PC-9 (cell line): ENCODE data around the gene ELMO3. TPM values are rescaled to one million over a fixed set of nuclear protein-coding genes. Genes with fewer than 3 reads are reported as not detected.

ENCODE experiments used
- BruUV-seq: library from RNA; stranded (reverse); fragments of 400-500 nt; replicated peaks from 2 replicates; lab custom pipeline; 2021; lab: Mats Ljungman, UMichigan
- CTCF ChIA-PET: fragments of 300-600 bp; sonication (Branson Sonifier 250); formaldehyde crosslinking; loops from one replicate; lab custom pipeline; 2022; ENCODE audit warnings: antibody characterized with exemption; lab: Charles Lee
- POLR2A ChIA-PET: fragments of 300-600 bp; sonication (Branson Sonifier 250); formaldehyde crosslinking; loops from one replicate; lab custom pipeline; 2022; ENCODE audit warnings: antibody characterized with exemption; ENCODE audit not compliant: unreplicated experiment; lab: Charles Lee
- DNase-seq, 2 experiments: peaks; one replicate each; pipeline versions ENCODE4 v3.0.0 to v3.0.0-alpha.2; 2015 to 2022; ENCODE audit warnings: mixed read lengths in 1 of 2
- H2AFZ ChIP-seq: fragments of 200-600 bp; sonication (generic); 2 replicates; pipeline ENCODE4 v1.8.1; 2017; ENCODE audit warnings: antibody characterized with exemption
- H3F3A ChIP-seq: fragments of 200-600 bp; sonication (generic); 2 replicates; pipeline ENCODE4 v1.8.1; 2017; ENCODE audit warnings: antibody characterized with exemption, mild to moderate bottlenecking, low read depth; ENCODE audit not compliant: insufficient read depth
- H3K27ac ChIP-seq: fragments of 200-600 bp; sonication (generic); 2 replicates; pipeline ENCODE4 v1.6.1; 2016; ENCODE audit warnings: mixed run types
- H3K27me3 ChIP-seq: fragments of 200-600 bp; sonication (generic); 2 replicates; pipeline ENCODE4 v1.6.1; 2016; ENCODE audit warnings: low read depth, mixed run types; ENCODE audit not compliant: insufficient read depth
- H3K36me3 ChIP-seq: fragments of 200-600 bp; sonication (generic); 2 replicates; pipeline ENCODE4 v1.6.1; 2016; ENCODE audit warnings: low read depth, mixed run types
- H3K4me1 ChIP-seq: fragments of 200-600 bp; sonication (generic); replicated peaks from 2 replicates; pipeline ENCODE4 v1.6.1; 2016; ENCODE audit warnings: mixed run types; ENCODE audit not compliant: insufficient read depth
- H3K4me2 ChIP-seq: fragments of 200-600 bp; sonication (generic); 2 replicates; pipeline ENCODE4 v1.6.1; 2017; ENCODE audit warnings: mixed run types
- H3K4me3 ChIP-seq: fragments of 200-600 bp; sonication (generic); 2 replicates; pipeline ENCODE4 v1.6.1; 2016; ENCODE audit warnings: mixed run types
- H3K79me2 ChIP-seq: fragments of 200-600 bp; sonication (generic); 2 replicates; pipeline ENCODE4 v1.6.1; 2017; ENCODE audit warnings: low read depth, mixed run types
- H3K9me2 ChIP-seq: fragments of 200-600 bp; sonication (generic); 2 replicates; pipeline ENCODE4 v1.8.1; 2017; ENCODE audit warnings: mild to moderate bottlenecking; ENCODE audit not compliant: insufficient read depth
- H3K9me3 ChIP-seq: fragments of 200-600 bp; sonication (generic); 2 replicates; pipeline ENCODE4 v1.8.1; 2016; ENCODE audit warnings: low read depth; ENCODE audit not compliant: insufficient read depth
- H4K20me1 ChIP-seq: fragments of 200-600 bp; sonication (generic); 2 replicates; pipeline ENCODE4 v1.8.1; 2017; ENCODE audit not compliant: insufficient read depth
- CTCF ChIP-seq: fragments of 200-600 bp; sonication (generic); conservative IDR thresholded peaks from 2 replicates; pipeline ENCODE4 v1.6.1; 2017; ENCODE audit warnings: mixed run types, antibody characterized with exemption, mild to moderate bottlenecking, moderate library complexity
- EZH2 ChIP-seq: fragments of 200-600 bp; sonication (generic); IDR thresholded peaks from 2 replicates; pipeline ENCODE4 v1.8.0; 2017; ENCODE audit warnings: antibody characterized with exemption, low read depth
- intact Hi-C: fragments of 100-400 bp; cut with micrococcal nuclease; formaldehyde crosslinking; loops from one replicate; pipeline ENCODE4 v1.10.0; 2022; ENCODE audit not compliant: unreplicated experiment
- total RNA-seq: library from RNA; stranded (reverse); gene quantifications from 2 replicates; pipeline ENCODE4 v1.2.3, GENCODE V29; 2021

The ELMO3 gene
- total RNA-seq, 1 experiment from 2014 or later: 32.4 TPM

- Histone ChIP-seq H2AFZ (peak overlapping the region; percentile 89), H3K36me3 (no peaks in the 10 kb centered on the region), H4K20me1 (0 out of 2 replicates have a peak, but pooled peaks cover 2% of the 10 kb centered on the region), H3K4me3 (peak overlapping the region; percentile 66), H3K79me2 (peaks cover 9% of the 10 kb centered on the region), H3K27ac (peak overlapping the region; percentile 60), H3F3A (peaks cover 21% of the 10 kb centered on the region; the same call in 1 of the 2 replicates), H3K9me2 (no peaks in the 10 kb centered on the region), H3K9me3 (no peaks in the 10 kb centered on the region), H3K4me2 (peak overlapping the region; percentile 74), H3K4me1 (peaks cover 9% of the 10 kb centered on the region), H3K27me3 (no peaks in the 10 kb centered on the region)
- CTCF ChIA-PET: interaction anchor here (0.6 to 0.7 kb wide), 2 partner anchors 12 to 88 kb away, joined by 3 to 5 read pairs; partner anchors contain the start of genes FHOD1 and NOL3
- intact Hi-C loops: loop anchor here (5.0 kb wide), 1 partner anchor 47 kb away; no protein-coding TSS in a partner anchor
- peak; percentile 54 to 81 for DNase-seq
- TF ChIP-seq EZH2 (no peak), CTCF (no peak)
- BruUV-seq: TSS peak; percentile 50
- POLR2A ChIA-PET: interaction anchor here (0.7 to 1.1 kb wide), 4 partner anchors 12 to 133 kb away, joined by 3 to 8 read pairs (median 4); no protein-coding TSS in a partner anchor
These were observed 40.0 kb upstream of the ELMO3 start for GRCh38 chr16:67158637-67159600.

- no peaks in the 10 kb centered on the region for H4K20me1 ChIP-seq
- H3K79me2 ChIP-seq: peaks cover 9% of the 10 kb centered on the region
- no peaks in the 10 kb centered on the region for H3K9me3 ChIP-seq
- no peaks in the 10 kb centered on the region for H3K36me3 ChIP-seq
- H3F3A ChIP-seq: peaks cover 21% of the 10 kb centered on the region; the same call in 1 of the 2 replicates
- no TSS peak for BruUV-seq
- CTCF ChIA-PET: no interaction called here
- H3K27ac ChIP-seq: no peak overlapping the region
- H3K4me1 ChIP-seq: peaks cover 9% of the 10 kb centered on the region
- TF ChIP-seq CTCF: no peak
- TF ChIP-seq EZH2: no peak
- POLR2A ChIA-PET: no interaction called here
- peak overlapping the region; percentile 66; the same call in 1 of the 2 replicates for H3K4me3 ChIP-seq
- H3K4me2 ChIP-seq: peak overlapping the region; percentile 74
- intact Hi-C loops: loop anchor here (1.0 kb wide), 1 partner anchor 12 kb away; no protein-coding TSS in a partner anchor
- no peak overlapping the region for H2AFZ ChIP-seq
- no peaks in the 10 kb centered on the region for H3K27me3 ChIP-seq
- DNase-seq: no peak
- H3K9me2 ChIP-seq: no peaks in the 10 kb centered on the region
These were observed 37.3 kb upstream of the ELMO3 start for GRCh38 chr16:67161595-67162058.

GRCh38 chr16:67162506-67163163, 36.3 kb upstream of the ELMO3 start:
- no peaks in the 10 kb centered on the region for H3K9me3 ChIP-seq
- intact Hi-C loops: no loop called here
- ChIA-PET POLR2A (no interaction called here), CTCF (no interaction called here)
- no peak overlapping the region for H2AFZ ChIP-seq
- BruUV-seq: no TSS peak
- no peak overlapping the region for H3K27ac ChIP-seq
- no peaks in the 10 kb centered on the region for H3K36me3 ChIP-seq
- H3K4me1 ChIP-seq: peaks cover 9% of the 10 kb centered on the region
- peaks cover 9% of the 10 kb centered on the region for H3K79me2 ChIP-seq
- no peaks in the 10 kb centered on the region for H3K27me3 ChIP-seq
- no peak for DNase-seq
- no peak overlapping the region for H3K4me2 ChIP-seq
- no peak overlapping the region for H3K4me3 ChIP-seq
- TF ChIP-seq EZH2 (no peak), CTCF (no peak)
- peaks cover 17% of the 10 kb centered on the region; the same call in 1 of the 2 replicates for H3F3A ChIP-seq
- H4K20me1 ChIP-seq: no peaks in the 10 kb centered on the region
- H3K9me2 ChIP-seq: no peaks in the 10 kb centered on the region
